ENCODE results near the gene IGF2BP3. TPM values are rescaled to one million over a fixed set of nuclear protein-coding genes. Genes with fewer than 3 reads are reported as not detected.
A peak's percentile ranks its signal among the peaks of the same experiment; 100 is the strongest.
"Not testable (repeated sequence)": the region's sequence is repeated elsewhere in the genome, so short reads cannot be mapped to it uniquely, and the experiment has no call there.

IGF2BP3 gene
- total RNA-seq, 1 donor from 2014 or later: 37.7 TPM

DNA sequence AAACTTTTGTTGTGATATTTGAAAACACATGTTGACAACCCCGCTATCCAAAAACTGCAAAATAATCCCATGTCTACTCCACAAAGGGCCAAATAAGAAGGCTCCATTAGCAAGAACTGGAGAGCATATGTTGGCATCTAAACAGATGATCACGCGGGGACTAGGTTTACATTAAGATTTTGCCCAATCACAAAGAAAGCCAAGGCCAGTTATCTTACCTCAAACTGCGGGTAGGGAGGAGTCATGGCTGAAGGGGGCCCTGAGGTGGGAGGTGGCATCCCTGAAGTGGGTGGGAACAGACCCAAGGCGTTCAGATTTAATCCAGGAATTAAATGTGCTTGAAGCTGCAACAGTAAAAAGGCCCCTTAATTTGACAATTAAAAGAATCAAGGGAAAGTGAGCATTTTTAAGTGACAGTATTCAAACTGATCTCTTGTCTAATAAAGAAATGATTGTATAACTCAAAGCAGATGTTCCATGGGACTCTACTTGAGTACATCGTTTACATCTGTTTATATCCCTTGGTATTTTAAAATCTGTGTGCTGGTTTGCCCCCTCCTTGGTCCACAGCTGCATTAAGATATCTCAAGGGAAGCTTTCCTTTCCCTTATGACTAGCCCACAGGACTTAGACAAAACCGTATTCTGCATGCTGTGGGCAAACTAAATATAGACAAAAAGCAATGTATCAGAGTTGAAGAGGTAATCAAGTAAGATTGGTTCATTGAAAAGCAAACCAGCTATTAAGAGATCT, 128.3 kb downstream of the IGF2BP3 start:
- no peak for DNase-seq

DNA sequence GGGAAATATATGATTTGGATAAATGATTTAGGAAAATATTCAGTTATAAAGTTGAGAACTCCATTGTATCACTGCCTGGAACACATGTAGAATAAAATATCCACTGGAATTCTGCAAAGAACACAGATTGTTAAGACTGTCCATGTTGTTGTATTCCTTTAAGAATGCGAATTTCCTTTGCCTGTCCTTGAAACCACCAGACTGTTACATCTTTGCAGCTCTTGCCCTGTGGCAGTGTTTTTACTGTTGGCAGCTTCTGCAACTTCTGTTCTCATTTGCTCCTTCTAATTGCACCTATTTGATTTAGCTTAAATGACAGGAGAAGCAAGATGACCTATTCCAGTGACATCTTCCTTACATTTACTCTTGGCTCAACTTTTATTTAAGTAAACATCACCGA, 131.4 kb downstream of the IGF2BP3 start:
- DNase-seq: no peak

DNA sequence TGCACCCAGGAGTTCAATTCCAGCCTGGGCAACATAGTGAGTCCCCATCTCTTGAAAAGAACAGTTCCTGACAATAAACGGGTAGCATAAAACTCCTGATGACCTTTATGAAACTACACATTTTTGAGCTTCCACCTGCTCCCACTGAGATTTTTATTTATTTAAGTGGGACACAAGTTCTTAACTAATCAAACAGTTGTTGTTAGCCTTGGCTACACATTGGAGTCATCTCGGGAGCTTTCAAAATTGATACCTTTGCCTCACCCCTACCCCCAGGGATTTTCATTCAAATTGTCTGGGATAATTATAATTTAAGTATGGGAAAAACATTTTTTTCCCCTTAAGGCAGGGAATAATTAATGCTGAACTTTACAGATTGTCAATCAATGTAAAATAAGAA, 131.9 kb downstream of the IGF2BP3 start:
- DNase-seq: no peak

DNA sequence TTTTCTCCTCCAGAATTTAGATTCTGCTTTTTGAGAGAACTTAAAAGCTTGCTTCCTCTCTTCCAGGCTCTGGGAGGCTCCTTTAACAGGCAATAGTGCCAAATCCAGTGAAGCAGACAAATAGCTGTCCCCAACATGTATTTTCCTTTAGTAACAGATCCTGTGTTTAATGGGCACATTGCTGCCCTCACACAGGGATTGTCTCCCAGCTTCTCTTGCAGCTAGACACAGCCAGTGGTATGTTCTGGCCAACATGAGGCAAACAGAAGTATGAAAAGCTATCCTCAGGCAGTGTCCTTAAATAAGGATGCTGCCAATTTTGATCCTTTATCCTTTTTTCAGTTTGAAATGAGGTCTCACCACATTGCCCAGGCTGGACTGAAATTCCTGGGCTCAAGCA, 132.9 kb downstream of the IGF2BP3 start:
- no peak for DNase-seq

DNA sequence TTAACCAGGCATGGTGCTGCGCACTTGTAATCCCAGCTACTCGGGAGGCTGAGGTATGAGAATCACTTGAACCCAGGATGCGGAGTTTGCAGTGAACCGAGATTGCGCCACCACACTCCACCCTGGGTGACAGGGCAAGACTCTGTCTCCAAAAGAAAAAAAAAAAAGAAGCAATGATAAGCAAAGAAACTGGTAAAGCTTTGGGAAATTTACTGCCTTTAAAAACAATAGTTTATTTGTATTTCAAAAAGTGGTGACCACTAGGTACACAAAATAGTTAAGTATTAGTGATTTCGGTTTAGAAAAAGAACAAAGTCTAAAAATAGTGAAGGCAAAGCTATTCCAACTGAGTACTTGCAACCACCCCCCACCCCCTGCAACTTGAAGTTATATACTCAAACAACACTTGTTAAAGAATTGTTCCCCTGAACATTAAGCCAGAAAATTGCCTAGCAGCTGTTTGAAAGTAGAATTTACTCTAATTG, 133.4 kb downstream of the IGF2BP3 start:
- no peak for DNase-seq

DNA sequence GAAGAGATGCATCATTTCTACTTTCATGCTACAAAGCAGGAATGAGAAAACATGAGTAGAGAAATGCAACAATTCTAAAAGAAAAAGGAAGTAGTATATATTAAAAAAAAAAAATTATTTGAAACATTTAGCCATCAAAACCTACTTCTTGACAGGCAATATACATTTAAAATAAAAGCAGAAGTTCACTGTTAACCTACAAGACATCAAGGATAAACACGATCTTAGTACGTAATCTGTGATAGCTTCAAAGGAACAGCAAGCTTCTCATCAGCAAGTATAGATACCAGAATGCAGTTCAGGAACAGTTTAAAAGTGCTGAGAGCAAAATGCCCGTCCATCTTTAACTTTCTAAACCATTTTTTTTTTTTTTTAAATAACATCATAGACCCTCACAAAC, 134.2 kb downstream of the IGF2BP3 start:
- no peak for DNase-seq

DNA sequence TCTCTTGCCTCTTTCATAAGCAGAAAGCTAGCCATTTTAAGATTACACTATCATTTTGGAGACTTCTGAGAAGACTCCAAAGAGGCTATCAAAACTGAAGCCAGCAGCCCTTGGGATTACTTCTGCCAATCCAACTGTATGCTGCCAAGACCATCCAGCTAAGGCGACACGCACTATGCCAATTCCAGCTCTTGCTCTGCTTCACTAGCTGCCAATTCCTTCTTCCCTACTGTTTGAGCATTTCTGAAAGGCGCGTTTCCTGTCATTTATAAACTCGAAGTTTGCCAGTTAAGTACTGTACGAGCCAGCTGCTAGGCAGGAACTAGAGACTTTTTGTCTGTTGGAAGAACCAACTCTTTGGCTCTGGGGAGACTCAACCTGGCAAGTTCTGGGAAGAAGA, 134.7 kb downstream of the IGF2BP3 start:
- DNase-seq: peak; percentile 36

DNA sequence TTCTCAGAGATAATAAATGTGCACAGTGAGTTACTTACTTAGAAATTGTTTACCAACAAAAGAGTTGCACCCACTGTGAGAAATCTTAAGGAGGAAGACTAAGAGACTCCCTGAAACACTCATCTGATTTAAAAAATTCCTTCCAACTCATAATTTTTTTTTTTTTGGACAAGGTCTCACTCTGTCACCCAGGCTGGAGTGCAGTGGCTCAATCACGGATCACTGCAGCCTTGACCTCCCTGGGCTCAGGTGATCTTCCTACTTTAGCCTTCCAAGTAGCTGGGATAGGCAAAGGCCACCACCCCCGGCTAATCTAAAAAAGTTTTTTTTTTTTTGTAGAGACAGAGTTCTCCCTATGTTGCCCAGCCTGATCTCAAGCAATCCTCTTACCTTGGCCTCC, 135.2 kb downstream of the IGF2BP3 start:
- no peak for DNase-seq

DNA sequence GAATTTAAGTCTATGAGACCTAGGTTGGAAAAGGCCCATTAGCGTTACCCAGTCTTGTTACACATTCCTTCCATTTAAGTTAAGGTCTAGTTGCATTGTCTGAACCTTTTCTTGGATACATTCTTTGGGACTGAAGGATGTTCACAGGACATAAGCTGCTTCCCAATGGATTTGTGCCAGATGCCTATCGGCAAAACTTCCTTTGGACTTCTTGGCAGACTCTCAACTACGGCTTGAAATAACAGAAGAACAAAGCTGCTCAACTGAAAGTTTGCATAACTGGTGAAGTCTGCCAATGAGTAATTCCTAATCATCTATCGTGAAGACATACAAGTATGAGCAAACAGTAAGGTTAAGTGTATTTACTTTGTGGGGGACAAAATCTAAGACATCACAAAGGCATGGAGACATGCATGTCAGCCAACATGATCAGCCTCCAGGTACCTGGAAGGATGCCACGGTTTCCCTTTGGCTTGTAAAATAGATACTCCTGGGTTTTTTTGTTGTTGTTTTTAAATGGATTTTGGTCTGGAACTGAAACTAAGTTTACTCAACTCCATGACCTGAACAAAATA, 135.7 kb downstream of the IGF2BP3 start:
- DNase-seq: peak; percentile 69

DNA sequence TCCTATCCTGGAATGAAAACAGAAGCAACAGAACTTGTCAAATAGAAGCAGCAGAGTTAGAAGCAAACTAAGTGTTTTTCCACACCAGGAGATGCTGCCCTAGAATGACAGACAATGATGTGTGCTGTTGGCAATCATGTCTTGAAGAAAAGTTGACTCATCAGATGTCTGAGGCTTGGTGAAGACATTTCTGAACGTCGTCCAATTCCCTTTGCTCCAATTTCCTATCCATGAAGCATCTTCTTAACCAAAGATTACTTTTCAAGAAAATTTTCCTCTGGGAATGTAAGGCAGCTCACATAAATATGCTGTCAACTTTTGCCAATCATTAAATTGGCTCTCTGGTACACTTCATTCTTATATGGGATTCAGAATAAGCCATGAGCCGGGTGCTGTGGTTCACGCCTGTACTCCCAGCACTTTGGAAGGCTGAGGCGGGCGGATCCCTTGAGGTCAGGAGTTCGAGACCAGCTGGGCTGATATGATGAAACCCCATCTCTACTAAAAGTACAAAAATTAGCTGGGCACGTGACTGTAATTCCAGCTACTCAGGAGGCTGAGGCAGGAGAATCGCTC, 136.5 kb downstream of the IGF2BP3 start:
- peak; percentile 67 for DNase-seq

DNA sequence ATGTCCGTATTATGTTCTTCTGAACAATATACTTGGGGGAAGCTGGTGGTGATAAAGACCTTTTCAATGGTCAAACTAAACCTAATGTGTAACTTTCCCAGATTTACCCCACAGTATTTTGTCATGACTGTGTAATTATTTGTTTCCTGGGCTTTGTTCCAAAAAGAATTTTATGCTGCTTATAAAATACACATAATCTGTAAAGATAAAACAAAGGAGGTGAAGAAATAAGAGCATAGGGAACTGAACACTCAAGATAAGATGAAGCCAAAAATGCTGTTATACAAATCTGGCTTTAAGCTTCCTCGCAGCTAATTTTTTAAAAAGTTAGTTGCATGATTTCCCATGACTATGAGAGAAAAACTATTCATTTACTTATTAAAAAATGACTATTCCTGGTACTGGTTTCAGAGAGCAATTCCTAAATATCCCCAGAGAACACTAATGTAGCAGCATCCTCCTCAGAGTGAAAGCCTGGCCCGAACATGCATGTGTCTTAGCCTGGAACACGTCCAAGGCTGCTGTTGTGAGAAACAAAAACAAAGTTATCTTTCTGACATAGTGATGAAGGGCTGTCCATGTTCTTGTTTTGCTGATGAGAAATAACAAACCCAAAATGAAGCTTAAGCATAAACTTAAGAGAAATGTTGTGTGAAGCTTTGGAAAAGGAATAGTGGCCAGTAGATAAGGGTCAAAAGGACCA, 137.2 kb downstream of the IGF2BP3 start:
- DNase-seq: peak; percentile 56

DNA sequence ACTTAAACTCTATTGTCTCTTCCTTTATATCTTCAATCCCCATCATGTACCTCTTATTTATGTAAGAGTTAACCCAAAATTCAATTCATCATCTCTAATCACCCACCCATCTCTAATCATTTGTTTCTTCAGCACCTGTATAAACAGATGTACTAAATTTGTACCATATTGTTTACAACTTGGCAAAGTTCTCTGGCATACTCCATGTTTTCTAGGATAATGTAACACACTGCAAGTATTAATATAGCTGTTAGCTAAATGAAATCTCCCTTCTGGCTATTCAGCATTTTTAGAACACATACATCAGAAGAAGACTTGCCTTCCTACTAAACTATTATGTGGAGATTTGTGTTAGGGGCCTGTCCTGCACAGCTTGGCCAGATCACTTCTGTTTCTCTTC, 138.1 kb downstream of the IGF2BP3 start:
- peak; percentile 27 for DNase-seq

DNA sequence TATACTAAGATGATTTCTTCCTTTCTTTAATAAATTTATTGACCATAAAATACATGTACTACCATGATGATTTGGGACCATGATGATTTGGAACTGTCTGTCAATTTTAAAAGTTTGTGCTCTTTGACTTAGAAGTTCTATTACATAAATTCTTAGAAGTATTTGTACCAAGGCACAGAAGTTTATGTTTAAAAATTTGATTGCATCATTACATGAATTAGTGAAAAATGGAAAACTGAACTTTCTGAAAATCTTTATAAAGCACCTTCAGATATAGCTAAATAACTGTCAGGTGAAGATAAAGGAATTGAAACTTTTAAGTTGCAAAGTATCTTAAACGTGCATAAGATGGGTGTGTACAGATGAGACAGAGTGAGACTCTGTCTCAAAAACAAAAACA, 139.2 kb downstream of the IGF2BP3 start:
- DNase-seq: no peak

DNA sequence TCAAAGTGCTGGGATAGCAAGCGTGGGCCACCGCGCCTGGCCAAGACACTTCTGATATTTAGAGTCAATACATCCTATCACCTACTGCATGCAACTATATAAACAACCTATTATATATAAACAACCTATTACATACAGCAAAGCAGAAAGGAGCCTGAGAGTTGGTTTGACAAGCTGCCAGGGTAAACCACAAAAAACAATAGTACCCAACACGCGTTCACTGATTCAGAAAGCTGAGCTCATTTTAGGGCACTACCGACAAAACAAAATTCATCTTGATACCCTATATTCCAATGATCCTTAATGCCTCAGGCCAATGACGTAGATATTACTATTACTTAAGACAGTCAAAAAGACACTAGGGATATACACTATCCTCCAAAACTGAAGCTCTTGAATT, 154.9 kb downstream of the IGF2BP3 start:
- DNase-seq: no peak

DNA sequence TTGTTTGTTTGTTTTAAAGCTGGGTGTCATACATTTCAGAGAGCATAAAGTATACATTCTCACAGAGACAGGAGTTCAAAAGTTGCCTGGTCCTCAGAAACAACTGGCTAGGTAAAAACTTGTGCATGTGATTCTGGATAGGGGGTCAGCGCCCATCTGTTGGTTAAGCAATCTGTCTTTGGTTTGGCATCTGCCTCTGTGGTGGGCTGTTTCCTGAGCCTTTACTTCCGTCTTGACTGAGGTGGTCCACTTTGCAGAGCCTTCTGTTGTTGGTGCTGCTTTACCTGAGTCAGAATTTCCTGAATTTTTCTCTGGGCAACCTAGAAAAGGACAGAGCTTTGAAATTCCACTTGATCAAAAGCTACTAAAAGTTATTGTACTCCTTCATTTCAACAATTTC, 158.2 kb downstream of the IGF2BP3 start:
- DNase-seq: not testable (repeated sequence)

DNA sequence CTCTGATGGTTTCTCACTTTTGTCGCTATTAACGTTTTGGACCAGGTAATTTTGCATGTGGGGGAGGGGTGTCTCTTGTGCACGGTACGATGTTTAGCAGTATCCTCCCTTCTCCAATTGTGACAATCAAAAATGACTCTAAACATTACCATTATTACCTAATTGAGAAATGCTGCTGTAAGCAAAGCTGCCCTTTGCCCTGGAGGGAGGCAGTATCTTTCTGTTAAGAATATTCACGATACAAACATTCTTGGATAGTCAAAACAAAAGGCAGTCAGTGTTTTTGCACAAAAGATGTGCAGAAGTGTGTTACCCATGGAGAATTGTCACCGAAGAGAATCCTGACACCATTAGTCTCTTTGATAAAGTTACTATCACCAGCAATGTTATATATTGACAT, 161.5 kb downstream of the IGF2BP3 start:
- no peak for DNase-seq

DNA sequence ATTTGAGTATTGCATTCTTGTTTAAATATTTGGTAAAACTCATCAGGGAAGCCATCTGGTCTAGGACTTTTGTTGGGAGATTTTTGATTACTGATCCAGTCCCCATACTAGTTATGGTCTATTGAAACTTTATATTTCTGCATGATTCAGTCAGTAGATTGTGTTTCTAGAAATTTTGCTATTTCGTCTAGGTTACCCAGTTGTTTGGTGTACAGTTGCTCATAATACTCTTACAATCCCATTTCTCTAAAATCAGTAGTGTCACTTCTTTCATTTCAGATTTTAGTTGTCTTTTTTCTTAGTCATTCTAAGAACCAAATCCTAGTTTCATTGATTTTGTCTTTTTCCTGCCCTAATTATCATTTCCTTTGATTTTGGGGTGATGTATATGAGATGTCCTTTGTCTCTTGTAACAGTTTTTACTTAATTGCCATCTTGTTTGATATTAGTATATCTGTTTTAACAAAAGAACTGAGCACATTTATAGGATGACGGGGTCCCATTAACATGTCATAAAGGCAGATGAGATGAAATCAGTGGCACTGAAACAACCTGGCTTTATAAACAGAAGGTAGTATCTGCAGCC, 163.3 kb downstream of the IGF2BP3 start:
- no peak for DNase-seq

DNA sequence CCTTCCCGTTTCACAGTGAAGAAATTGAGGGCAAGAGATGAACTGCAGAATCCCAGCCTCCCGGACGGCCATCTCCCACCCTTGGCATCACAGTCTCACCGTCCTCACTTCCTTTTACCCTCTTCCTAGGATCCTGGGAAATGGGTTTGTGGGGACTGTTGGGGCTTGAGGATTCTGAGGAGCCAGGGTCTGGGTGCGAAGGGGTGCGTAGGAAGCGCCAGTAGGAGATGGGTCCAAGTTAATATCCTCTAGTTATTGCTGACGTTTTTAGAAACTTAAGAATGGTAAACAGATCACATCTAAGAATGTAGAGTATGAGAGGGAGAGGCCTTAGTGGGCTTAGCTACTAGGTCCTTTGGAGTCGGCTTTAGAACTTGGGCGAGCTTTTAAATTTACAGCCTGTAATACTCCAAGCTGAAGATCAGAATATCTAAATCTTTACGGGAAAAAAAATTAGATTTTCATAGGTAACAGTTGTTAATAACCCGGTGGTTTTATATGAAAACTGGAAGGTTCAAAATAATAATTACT, 170.5 kb downstream of the IGF2BP3 start:
- DNase-seq: no peak

DNA sequence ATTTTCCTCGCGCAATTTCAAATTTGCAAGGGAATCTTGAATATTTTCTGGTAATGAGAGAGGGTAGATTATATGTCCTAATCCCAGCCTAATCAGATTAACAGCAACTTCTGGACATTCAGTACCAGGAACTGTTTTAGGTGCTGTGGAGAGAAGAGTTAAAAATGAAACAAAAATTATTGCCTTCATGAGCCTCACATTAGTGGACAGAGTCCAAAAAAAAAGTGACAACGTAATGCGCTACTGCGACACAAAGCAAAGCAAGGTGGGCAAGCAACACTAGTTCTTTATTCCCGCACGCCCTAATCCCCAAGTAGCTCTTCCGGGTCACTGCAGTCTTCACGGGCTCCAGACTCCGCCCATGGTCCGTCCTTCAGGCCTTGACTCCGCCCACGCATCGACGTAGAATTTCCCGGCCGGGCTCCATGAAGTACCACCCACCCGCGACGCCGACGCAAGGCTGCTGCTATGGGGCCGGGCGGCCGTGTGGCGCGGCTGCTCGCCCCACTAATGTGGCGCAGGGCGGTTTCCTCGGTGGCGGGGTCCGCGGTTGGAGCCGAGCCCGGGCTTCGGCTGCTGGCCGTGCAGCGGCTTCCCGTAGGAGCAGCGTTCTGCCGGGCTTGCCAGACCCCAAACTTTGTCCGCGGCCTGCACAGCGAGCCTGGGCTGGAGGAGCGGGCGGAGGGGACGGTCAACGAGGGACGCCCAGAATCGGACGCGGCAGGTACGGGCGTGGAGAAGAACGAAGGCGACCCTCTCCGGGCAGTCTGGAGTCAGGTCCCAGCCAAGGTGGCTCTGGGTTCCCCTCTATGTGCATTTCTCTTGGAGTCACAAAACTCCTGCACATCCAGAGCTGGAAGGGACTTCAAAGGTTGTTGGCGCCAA, 171.2 kb downstream of the IGF2BP3 start, which contains the start of gene MALSU1:
Gene MALSU1 (plus strand): TSS at position 455 of the 885 bp plus-strand sequence. CDS start 14 bp downstream, at position 469.
- peak; percentile 99 for DNase-seq

DNA sequence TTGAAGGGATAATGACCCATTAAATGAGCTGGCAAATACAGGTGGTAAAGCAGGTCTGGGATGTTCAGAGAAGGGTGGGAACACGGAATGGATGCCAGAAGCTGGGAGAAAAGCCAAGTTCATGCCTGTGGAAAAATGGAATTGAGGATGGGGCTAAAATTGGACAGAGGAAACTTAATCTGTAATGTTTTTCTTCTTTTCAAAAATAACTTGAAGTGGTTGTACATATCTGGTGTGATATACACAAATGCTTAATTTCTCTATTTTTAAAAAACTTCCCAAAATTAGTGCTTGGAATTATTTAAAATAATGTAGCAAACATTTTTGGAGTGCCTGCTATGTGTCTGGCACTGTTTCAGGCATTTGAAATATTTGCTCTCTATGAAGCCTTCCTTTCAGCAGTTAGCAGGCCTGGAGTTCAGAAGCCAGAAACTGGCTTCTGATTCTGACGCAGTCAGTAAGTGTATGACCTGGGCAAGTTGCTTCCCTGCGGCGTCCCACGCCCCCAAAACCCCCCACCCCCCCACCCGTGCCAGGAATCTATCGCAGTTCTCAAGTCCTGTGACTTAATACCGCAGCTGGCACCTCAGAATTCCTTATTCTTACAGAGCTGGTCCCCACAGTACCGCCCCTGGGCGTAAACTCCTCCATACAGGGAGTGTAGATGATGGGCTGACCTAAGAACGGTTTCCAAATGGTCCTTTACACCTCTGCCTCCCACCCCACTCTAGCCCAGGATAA, 172.0 kb downstream of the IGF2BP3 start:
- DNase-seq: peak; percentile 75

DNA sequence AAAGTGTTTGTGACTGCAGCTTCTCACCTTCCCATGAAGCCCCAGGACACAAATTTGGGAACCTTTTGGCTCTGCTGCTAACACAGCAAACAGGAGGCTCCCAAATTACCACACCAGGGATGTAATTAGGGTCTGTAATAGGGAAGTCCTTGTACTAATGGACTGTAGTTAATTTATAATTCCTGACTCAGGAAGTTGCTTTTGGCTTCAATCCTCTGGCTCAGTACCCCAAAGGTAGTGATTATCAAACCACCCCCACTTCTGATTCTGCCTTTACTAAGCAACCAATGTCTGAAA, 174.9 kb downstream of the IGF2BP3 start:
- no peak for DNase-seq
